DOHH2 (cell line): ENCODE data around the gene ZNF324B.
A peak's percentile ranks its signal among the peaks of the same experiment; 100 is the strongest.

ENCODE experiments used
- CTCF ChIP-seq: fragments of 200-600 bp; sonication (generic); IDR thresholded peaks from one replicate; pipeline ENCODE4 v1.5.1; 2014; ENCODE audit warnings: antibody characterized with exemption, mild to moderate bottlenecking, low read depth, low read length; ENCODE audit not compliant: poor library complexity, severe bottlenecking
- EZH2phosphoT487 ChIP-seq: fragments of 200-600 bp; sonication (generic); IDR thresholded peaks from 2 replicates; pipeline ENCODE4 v1.6.1; 2017; ENCODE audit warnings: borderline replicate concordance, mild to moderate bottlenecking, antibody characterized with exemption, low read length, moderate library complexity, mixed read lengths

GRCh38 chr19:58406818-58407657 is 44.4 kb upstream of the ZNF324B start:
- TF ChIP-seq EZH2phosphoT487, result no peak
- TF ChIP-seq CTCF, result peak; percentile 40
